ENCODE measurements around the gene GAB3. TPM values are rescaled to one million over a fixed set of nuclear protein-coding genes. Genes with fewer than 3 reads are reported as not detected.

Gene GAB3
- total and polyA plus RNA-seq, 9 of the 15 experiments (the other 6 are each of a cell fraction or from before 2014, with no cell fraction given), result 16.1 to 31.4 (median 20.2) TPM

DNA sequence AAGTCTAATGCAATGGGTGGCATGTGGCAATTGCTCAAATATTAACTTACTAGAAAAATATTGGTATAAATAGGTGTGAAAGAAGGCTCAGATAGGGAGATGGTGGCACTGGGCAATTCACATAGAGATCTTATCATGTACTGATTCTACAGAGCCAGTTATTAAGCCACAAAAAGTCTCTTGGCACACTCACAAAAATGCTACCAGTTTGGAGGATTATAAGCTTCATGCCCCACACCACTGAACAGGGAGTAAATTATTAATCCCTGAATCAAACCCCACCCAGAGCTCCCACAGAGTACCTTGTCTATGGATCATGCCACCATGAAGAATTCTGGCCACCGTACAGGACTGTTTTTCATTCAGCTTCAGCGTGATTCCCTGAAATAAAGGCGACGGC is 40.6 kb upstream of the GAB3 start:
- Histone ChIP-seq H3K36me3 (ENCODE audit: control insufficient read depth, insufficient read depth, low read length) (peaks cover 88% of the 10 kb centered on the region), H3K27me3 (ENCODE audit: control insufficient read depth in 2 of 2, insufficient read depth in 2 of 2, low read length in 2 of 2) (no peaks in the 10 kb centered on the region), H3K9ac (ENCODE audit: insufficient read depth in 1 of 2, low read depth in 2 of 2, low read length in 2 of 2) (no peak overlapping the region), H3K4me1 (replicated peaks in 1 of 2; ENCODE audit: control insufficient read depth in 2 of 2, insufficient read depth in 2 of 2, low read length in 2 of 2) (peaks cover 15 to 37% of the 10 kb centered on the region in 2 experiments; a peak in 4 of 5 replicates), H4K20me1 (replicated peaks; ENCODE audit: control insufficient read depth, insufficient read depth, low read length) (peaks cover 5% of the 10 kb centered on the region; the same call in 1 of the 2 replicates), H3K79me2 (ENCODE audit: control insufficient read depth, insufficient read depth, low read length) (peaks cover 98% of the 10 kb centered on the region), H3K4me2 (ENCODE audit: insufficient read depth, low read length) (no peak overlapping the region), H2AFZ (ENCODE audit: low read depth, low read length) (no peak overlapping the region), H3K9me3 (replicated peaks; ENCODE audit: control insufficient read depth, insufficient read depth, low read depth, low read length) (no peaks in the 10 kb centered on the region), H3K27ac (ENCODE audit: extremely low read depth, low read depth, low read length) (peak overlapping the region; percentile 12; the same call in 1 of the 3 replicates), H3K4me3 (no peak overlapping the region), H3K9me1 (ENCODE audit: control insufficient read depth, insufficient read depth, low read length) (peaks cover 4% of the 10 kb centered on the region)
- BruUV-seq (replicated peaks), result no TSS peak
- no peak for DNase-seq (ENCODE audit: extremely low read depth in 1 of 4, low spot score in 3 of 4)
- ChIA-PET CTCF (ENCODE audit: low intra/inter-chr PET ratio) (no interaction called here), POLR2A (interaction anchor here (1.4 to 3.4 kb wide), 3 partner anchors 12 to 19 kb away, joined by 4 to 14 read pairs (median 12); no protein-coding TSS in a partner anchor)
- intact Hi-C loops (cut with micrococcal nuclease), result no loop called here
- 100% methylated on average over 3 of the region's 4 CpGs for WGBS (ENCODE audit: insufficient coverage, low coverage, missing lambda C conversion rate)
- in situ Hi-C loops (cut with MboI), result no loop called here
- no peak for FAIRE-seq
- TF ChIP-seq, protein P1, sequence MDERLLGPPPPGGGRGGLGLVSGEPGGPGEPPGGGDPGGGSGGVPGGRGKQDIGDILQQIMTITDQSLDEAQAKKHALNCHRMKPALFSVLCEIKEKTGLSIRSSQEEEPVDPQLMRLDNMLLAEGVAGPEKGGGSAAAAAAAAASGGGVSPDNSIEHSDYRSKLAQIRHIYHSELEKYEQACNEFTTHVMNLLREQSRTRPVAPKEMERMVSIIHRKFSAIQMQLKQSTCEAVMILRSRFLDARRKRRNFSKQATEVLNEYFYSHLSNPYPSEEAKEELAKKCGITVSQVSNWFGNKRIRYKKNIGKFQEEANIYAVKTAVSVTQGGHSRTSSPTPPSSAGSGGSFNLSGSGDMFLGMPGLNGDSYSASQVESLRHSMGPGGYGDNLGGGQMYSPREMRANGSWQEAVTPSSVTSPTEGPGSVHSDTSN (CRISPR knock-in tag; IDR thresholded peaks at IDR 0.05; ENCODE audit: low read depth), result no peak
- TF ChIP-seq, protein P1 (tag; conservative IDR thresholded peaks at IDR 0.05; ENCODE audit: low read depth), result no peak
- TF ChIP-seq JUN (IDR thresholded peaks at IDR 0.05; ENCODE audit: borderline replicate concordance, low read depth, low read length) (no peak), JUN (CRISPR knock-in tag; IDR thresholded peaks at IDR 0.05; ENCODE audit: borderline replicate concordance) (no peak), ZNF140 (CRISPR knock-in tag; IDR thresholded peaks at IDR 0.05) (no peak), ARID1B (IDR thresholded peaks at IDR 0.05) (no peak), ZNF239 (CRISPR knock-in tag; IDR thresholded peaks at IDR 0.05) (no peak), ZBTB17 (CRISPR knock-in tag; IDR thresholded peaks at IDR 0.05) (no peak), HDGF (IDR thresholded peaks at IDR 0.05) (no peak)
- TF ChIP-seq, protein P2, sequence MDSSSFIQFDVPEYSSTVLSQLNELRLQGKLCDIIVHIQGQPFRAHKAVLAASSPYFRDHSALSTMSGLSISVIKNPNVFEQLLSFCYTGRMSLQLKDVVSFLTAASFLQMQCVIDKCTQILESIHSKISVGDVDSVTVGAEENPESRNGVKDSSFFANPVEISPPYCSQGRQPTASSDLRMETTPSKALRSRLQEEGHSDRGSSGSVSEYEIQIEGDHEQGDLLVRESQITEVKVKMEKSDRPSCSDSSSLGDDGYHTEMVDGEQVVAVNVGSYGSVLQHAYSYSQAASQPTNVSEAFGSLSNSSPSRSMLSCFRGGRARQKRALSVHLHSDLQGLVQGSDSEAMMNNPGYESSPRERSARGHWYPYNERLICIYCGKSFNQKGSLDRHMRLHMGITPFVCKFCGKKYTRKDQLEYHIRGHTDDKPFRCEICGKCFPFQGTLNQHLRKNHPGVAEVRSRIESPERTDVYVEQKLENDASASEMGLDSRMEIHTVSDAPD (CRISPR knock-in tag; IDR thresholded peaks at IDR 0.05), result no peak
- TF ChIP-seq, protein P3, sequence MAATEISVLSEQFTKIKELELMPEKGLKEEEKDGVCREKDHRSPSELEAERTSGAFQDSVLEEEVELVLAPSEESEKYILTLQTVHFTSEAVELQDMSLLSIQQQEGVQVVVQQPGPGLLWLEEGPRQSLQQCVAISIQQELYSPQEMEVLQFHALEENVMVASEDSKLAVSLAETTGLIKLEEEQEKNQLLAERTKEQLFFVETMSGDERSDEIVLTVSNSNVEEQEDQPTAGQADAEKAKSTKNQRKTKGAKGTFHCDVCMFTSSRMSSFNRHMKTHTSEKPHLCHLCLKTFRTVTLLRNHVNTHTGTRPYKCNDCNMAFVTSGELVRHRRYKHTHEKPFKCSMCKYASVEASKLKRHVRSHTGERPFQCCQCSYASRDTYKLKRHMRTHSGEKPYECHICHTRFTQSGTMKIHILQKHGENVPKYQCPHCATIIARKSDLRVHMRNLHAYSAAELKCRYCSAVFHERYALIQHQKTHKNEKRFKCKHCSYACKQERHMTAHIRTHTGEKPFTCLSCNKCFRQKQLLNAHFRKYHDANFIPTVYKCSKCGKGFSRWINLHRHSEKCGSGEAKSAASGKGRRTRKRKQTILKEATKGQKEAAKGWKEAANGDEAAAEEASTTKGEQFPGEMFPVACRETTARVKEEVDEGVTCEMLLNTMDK (IDR thresholded peaks at IDR 0.05; ENCODE audit: borderline replicate concordance, insufficient read depth, low read depth, low read length, poor library complexity, severe bottlenecking), result no peak
- no peak for ATAC-seq

Measured in K562 (cell line).